B cell (primary cell): Measurements from ENCODE around the gene FOXS1. TPM values are rescaled to one million over a fixed set of nuclear protein-coding genes. Genes with fewer than 3 reads are reported as not detected.

Experiments
- ATAC-seq: fragments of 200-7000 bp; cut with Tn5 transposase; one replicate; pipeline ENCODE4 v1.10.0; 2021; ENCODE audit warnings: low read depth, mild to moderate bottlenecking, moderate number of reproducible peaks, moderate library complexity
- CTCF ChIA-PET: fragments of 350-600 bp; sonication (Branson Sonifier 250); formaldehyde crosslinking; loops from one replicate; lab custom pipeline; 2021; ENCODE audit warnings: antibody characterized with exemption, inconsistent platforms; lab: Charles Lee
- POLR2A ChIA-PET: fragments of 350-600 bp; sonication (Branson Sonifier 250); formaldehyde crosslinking; loops from one replicate; lab custom pipeline; 2021; ENCODE audit warnings: antibody characterized with exemption; lab: Charles Lee
- DNase-seq: peaks from one replicate; pipeline ENCODE4 v3.0.0; 2013
- H2AFZ ChIP-seq: 2 replicates; pipeline ENCODE4 v1.6.1; 2012; ENCODE audit warnings: mild to moderate bottlenecking, low read depth, low read length; ENCODE audit not compliant: insufficient read depth, poor library complexity, severe bottlenecking
- H3K27ac ChIP-seq, 2 donors: 1 replicate in 1 of 2; 2 replicates in 1 of 2; pipeline ENCODE4 v1.5.1; 2012 to 2013; ENCODE audit warnings: low read length in 2 of 2, mild to moderate bottlenecking in 2 of 2, moderate library complexity in 1 of 2
- H3K27me3 ChIP-seq, 4 experiments: fragments of 200-600 bp in 1 of 4; sonication (generic) in 1 of 4; replicated peaks in 1 of 4; 1 replicate in 2 of 4; 2 replicates in 2 of 4; pipeline versions ENCODE4 v1.6.1 to v1.7.0; 2013 to 2016; ENCODE audit warnings: low read length in 3 of 4, mild to moderate bottlenecking in 2 of 4, mixed read lengths in 1 of 4, moderate library complexity in 1 of 4; ENCODE audit not compliant: insufficient read depth in 4 of 4, control insufficient read depth in 3 of 4; ENCODE audit errors: control extremely low read depth in 1 of 4
- H3K36me3 ChIP-seq, 2 experiments: replicated peaks in 1 of 2; 1 replicate in 1 of 2; 2 replicates in 1 of 2; pipeline versions ENCODE4 v1.6.1 to v1.7.1; 2013; ENCODE audit warnings: low read length in 1 of 2; ENCODE audit not compliant: insufficient read depth in 2 of 2, control insufficient read depth in 1 of 2; ENCODE audit errors: control extremely low read depth in 1 of 2, extremely low read depth in 1 of 2
- H3K4me1 ChIP-seq, 2 donors: fragments of 200-600 bp in 1 of 2; sonication (generic) in 1 of 2; 1 replicate in 1 of 2; 2 replicates in 1 of 2; pipeline versions ENCODE4 v1.5.1 to v1.6.1; 2013 to 2017; ENCODE audit warnings: low read length in 2 of 2; ENCODE audit not compliant: control insufficient read depth in 2 of 2, insufficient read depth in 2 of 2
- H3K4me2 ChIP-seq: replicated peaks from 2 replicates; pipeline ENCODE3; 2012; ENCODE audit warnings: mild to moderate bottlenecking, low read depth, low read length; ENCODE audit not compliant: poor library complexity, severe bottlenecking
- H3K4me3 ChIP-seq, 5 experiments: fragments of 200-600 bp in 1 of 5; sonication (generic) in 1 of 5; 1 replicate in 3 of 5; 2 replicates in 2 of 5; pipeline versions ENCODE4 v1.5.1 to v1.7.0; 2011 to 2016; ENCODE audit warnings: low read length in 4 of 5, mild to moderate bottlenecking in 4 of 5, low read depth in 2 of 5, control low read depth in 1 of 5, moderate library complexity in 1 of 5; ENCODE audit not compliant: insufficient read depth in 1 of 5; ENCODE audit errors: control extremely low read depth in 1 of 5, extremely low read depth in 1 of 5
- H3K79me2 ChIP-seq: fragments of 200-600 bp; sonication (generic); one replicate; pipeline ENCODE4 v1.6.0; 2016; ENCODE audit warnings: low read length; ENCODE audit not compliant: control insufficient read depth, insufficient read depth
- H3K9ac ChIP-seq: fragments of 200-600 bp; sonication (generic); 2 replicates; pipeline ENCODE4 v1.6.1; 2017; ENCODE audit warnings: mild to moderate bottlenecking, low read length, moderate library complexity
- H3K9me3 ChIP-seq, 3 donors: one replicate each; pipeline versions ENCODE4 v1.6.1 to v1.7.1; 2013; ENCODE audit warnings: low read length in 2 of 3; ENCODE audit not compliant: control insufficient read depth in 2 of 3, insufficient read depth in 1 of 3; ENCODE audit errors: control extremely low read depth in 1 of 3
- H4K20me1 ChIP-seq: 2 replicates; pipeline ENCODE4 v1.6.0; 2012; ENCODE audit warnings: mild to moderate bottlenecking, low read length; ENCODE audit not compliant: insufficient read depth, control insufficient read depth, poor library complexity, severe bottlenecking
- H3K27ac Mint-ChIP-seq: one replicate; pipeline ENCODE4 v1.8.0; 2021; ENCODE audit warnings: mixed read lengths
- H3K27me3 Mint-ChIP-seq: one replicate; pipeline ENCODE4 v1.8.0; 2021; ENCODE audit warnings: mixed read lengths
- H3K4me1 Mint-ChIP-seq: one replicate; pipeline ENCODE4 v1.8.0; 2021; ENCODE audit warnings: mixed read lengths
- H3K4me3 Mint-ChIP-seq: one replicate; pipeline ENCODE4 v1.8.0; 2021; ENCODE audit warnings: mixed read lengths
- H3K9me3 Mint-ChIP-seq: one replicate; pipeline ENCODE4 v1.8.0; 2022; ENCODE audit warnings: mixed read lengths; ENCODE audit not compliant: insufficient read depth
- CTCF ChIP-seq: fragments of 200-600 bp; IDR thresholded peaks from one replicate; pipeline ENCODE4 v1.8.0; 2022; ENCODE audit warnings: antibody characterized with exemption, mild to moderate bottlenecking
- EZH2 ChIP-seq: IDR thresholded peaks from 2 replicates; pipeline ENCODE4 v1.6.1; 2012; ENCODE audit warnings: borderline replicate concordance, low read depth, mild to moderate bottlenecking, moderate library complexity, low read length; ENCODE audit not compliant: insufficient read depth, poor library complexity, severe bottlenecking
- WGBS: methylation state at CpG from one replicate; pipeline ENCODE4 v1.1.5; 2013; ENCODE audit warnings: missing lambda C conversion rate; ENCODE audit not compliant: insufficient coverage; 5-methylcytosine and 5-hydroxymethylcytosine counted together
- intact Hi-C: fragments of 100-400 bp; cut with micrococcal nuclease; formaldehyde crosslinking; loops from one replicate; pipeline ENCODE4 v1.10.0; 2022
- polyA plus RNA-seq: library from polyadenylated mRNA; depleted of rRNA; stranded (reverse); fragments of >200 nt; gene quantifications from 2 replicates; pipeline ENCODE4 v1.2.3, GENCODE V29; 2012
- total RNA-seq, 2 donors: library from RNA; stranded (reverse); fragments of 120-200 nt in 1 of 2; gene quantifications; 1 replicate in 1 of 2; 2 replicates in 1 of 2; pipeline versions ENCODE4 v1.2.3 to v1.2.4, GENCODE V29; 2013 to 2022

The FOXS1 gene
- total and polyA plus RNA-seq, 2 donors (not counting 1 experiment from before 2014, with no cell fraction given): not detected

DNA sequence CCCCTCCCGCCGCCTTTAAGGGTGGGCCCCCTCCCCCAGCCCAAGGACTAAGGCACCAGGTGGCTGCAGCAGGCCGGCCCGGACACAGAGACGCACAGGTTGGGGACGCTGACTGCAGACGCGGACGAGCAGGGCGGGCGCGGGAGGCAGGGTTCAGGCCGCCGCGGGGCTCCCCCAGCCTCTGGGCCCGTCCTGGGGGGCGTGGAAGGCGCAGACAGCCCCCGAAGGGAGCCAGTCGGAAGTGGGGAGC is 15.7 kb upstream of the FOXS1 start:
- POLR2A ChIA-PET: no interaction called here
- H3K4me3 Mint-ChIP-seq: peak overlapping the region; percentile 55
- Histone ChIP-seq H3K9ac (peak overlapping the region; percentile 62), H3K79me2 (no peaks in the 10 kb centered on the region), H3K27me3 (peaks cover 0 to 18% (median 10%) of the 10 kb centered on the region in 4 experiments), H3K4me3 (peak overlapping the region in 4 of 5 experiments; percentile 42 to 61 (median 54)), H3K27ac (no peak overlapping the region), H2AFZ (peak overlapping the region; percentile 73), H3K4me1 (peaks cover 19 to 26% of the 10 kb centered on the region in 2 donors), H3K9me3 (peaks cover 0 to 5% (median 0%) of the 10 kb centered on the region in 3 donors), H3K36me3 (no peaks in the 10 kb centered on the region), H4K20me1 (peaks cover 6% of the 10 kb centered on the region), H3K4me2 (peak overlapping the region; percentile 90)
- no peak overlapping the region for H3K27ac Mint-ChIP-seq
- CTCF ChIA-PET: interaction anchor here (0.6 to 3.1 kb wide), 5 partner anchors 18 to 231 kb away, joined by 3 to 11 read pairs (median 7); partner anchors contain the start of gene PDRG1
- peaks cover 5% of the 10 kb centered on the region for H3K27me3 Mint-ChIP-seq
- H3K9me3 Mint-ChIP-seq: no peaks in the 10 kb centered on the region
- peak; percentile 24 for ATAC-seq
- intact Hi-C loops: loop anchor here (1.0 kb wide), 2 partner anchors 9 to 19 kb away; partner anchors contain the start of genes DUSP15 and TTLL9
- TF ChIP-seq CTCF (no peak), EZH2 (no peak)
- WGBS: under 1% methylated on average over 20 of the region's 20 CpGs
- DNase-seq: no peak
- peaks cover 29% of the 10 kb centered on the region for H3K4me1 Mint-ChIP-seq

DNA sequence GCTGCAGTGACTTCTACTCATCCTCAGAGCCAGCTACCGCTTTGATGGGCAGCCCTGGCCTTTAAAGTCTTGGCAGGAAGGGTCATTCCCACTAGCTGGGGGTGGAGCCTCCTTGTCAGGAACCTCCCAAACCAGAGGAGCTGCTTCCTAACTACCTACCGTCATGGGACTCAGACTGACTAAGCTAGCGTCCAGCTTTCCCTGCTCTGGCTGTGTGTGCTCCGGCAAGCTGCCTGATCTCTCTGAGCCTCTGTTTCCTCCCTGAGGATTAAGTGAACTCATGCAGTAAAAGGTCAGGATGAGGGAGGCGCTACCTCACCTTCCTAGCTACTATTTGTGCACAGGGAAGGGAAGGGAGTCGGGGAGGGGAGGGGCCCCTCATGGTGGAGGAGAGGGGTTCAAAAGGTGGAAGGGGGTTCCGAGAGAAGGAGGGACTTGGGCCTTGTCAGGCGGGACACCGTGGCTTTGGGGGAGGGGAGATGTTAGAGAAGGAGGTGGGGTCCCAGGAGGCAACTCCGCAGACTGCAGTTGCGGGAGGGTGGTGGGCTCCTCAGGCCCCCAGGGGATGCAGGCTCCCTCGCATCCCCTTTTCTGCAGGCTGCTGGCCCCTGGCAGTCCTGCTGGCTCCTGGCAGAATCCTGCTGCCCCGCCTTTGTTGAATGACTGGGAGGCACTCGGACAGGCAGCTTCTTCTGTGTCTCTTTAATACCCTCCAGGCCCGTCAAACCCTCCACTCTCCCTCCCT is 15.2 kb upstream of the FOXS1 start:
- ATAC-seq (no peak), DNase-seq (no peak)
- CTCF ChIA-PET: interaction anchor here (0.6 to 3.1 kb wide), 10 partner anchors 10 to 1690 kb away, joined by 3 to 11 read pairs (median 4); partner anchors contain the start of genes DUSP15, PDRG1 and TTLL9
- Mint-ChIP-seq H3K27ac (no peak overlapping the region), H3K9me3 (no peaks in the 10 kb centered on the region), H3K4me1 (peaks cover 29% of the 10 kb centered on the region), H3K27me3 (peaks cover 5% of the 10 kb centered on the region), H3K4me3 (peak overlapping the region; percentile 55)
- Histone ChIP-seq H3K4me3 (peak overlapping the region in 4 of 5 experiments; percentile 42 to 61 (median 54)), H3K4me2 (peak overlapping the region; percentile 90), H2AFZ (peak overlapping the region; percentile 73), H3K79me2 (no peaks in the 10 kb centered on the region), H3K27ac (no peak overlapping the region), H3K27me3 (peaks cover 0 to 18% (median 10%) of the 10 kb centered on the region in 4 experiments), H4K20me1 (peaks cover 6% of the 10 kb centered on the region), H3K4me1 (peaks cover 19 to 26% of the 10 kb centered on the region in 2 donors), H3K9ac (peak overlapping the region; percentile 62), H3K36me3 (no peaks in the 10 kb centered on the region), H3K9me3 (peaks cover 0 to 5% (median 0%) of the 10 kb centered on the region in 3 donors)
- TF ChIP-seq EZH2 (no peak), CTCF (no peak)
- POLR2A ChIA-PET: no interaction called here
- intact Hi-C loops: loop anchor here (1.0 kb wide), 2 partner anchors 10 to 20 kb away; partner anchors contain the start of genes DUSP15 and TTLL9
- 37% methylated on average over 14 of the region's 15 CpGs for WGBS
